ENCODE measurements around the gene ARFGAP3. TPM values are rescaled to one million over a fixed set of nuclear protein-coding genes. Genes with fewer than 3 reads are reported as not detected.

The ARFGAP3 gene
- polyA plus RNA-seq, 2 of the 4 experiments (the other 2 are of a cell fraction) = 19.1 to 39.0 TPM

DNA sequence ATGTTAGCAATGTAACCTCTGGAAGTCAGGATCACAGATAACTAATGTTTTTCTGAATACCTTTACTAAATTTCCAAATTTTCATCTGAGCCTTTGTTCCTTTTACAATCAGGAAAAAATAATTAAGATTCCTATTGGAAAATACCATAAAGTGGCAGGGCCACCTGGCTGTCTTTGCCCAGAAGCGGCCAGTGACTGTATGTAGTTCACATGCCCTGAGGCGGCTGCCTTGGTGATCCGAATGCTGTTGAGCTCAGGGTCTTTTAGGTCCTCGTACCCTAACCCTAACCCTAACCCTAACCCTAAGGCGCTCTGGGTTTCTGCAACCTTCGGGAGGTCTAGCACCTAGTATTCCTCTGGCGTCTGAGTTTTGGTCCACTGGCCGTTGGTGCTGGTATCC is 8.5 kb upstream of the ARFGAP3 start:
- DNase-seq (ENCODE audit: low read depth in 1 of 2, low spot score in 1 of 2) = no peak
- WGBS (ENCODE audit: missing lambda C conversion rate) = 90% methylated on average over 8 of the region's 8 CpGs
- peaks cover 14% of the 10 kb centered on the region; the same call in 1 of the 3 replicates for H3K4me1 ChIP-seq
- no peaks in the 10 kb centered on the region for H3K9me3 ChIP-seq
- FAIRE-seq = no peak
- TF ChIP-seq EHMT2 (IDR thresholded peaks at IDR 0.05; ENCODE audit: low read depth) (no peak), BHLHE40 (IDR thresholded peaks at IDR 0.05; ENCODE audit: low read depth, low read length) (no peak), POLR2AphosphoS2 (conservative IDR thresholded peaks at IDR 0.05; ENCODE audit: low read length) (no peak), SMC3 (IDR thresholded peaks at IDR 0.05) (no peak), HOXB13 (CRISPR knock-in tag; IDR thresholded peaks at IDR 0.05; ENCODE audit: low read depth) (no peak), RNF2 (IDR thresholded peaks at IDR 0.05; ENCODE audit: borderline replicate concordance, low read depth) (no peak), RCOR1 (IDR thresholded peaks at IDR 0.05; ENCODE audit: low read depth, low read length) (no peak), EP300 (IDR thresholded peaks at IDR 0.05) (no peak), MYC (IDR thresholded peaks at IDR 0.05; ENCODE audit: borderline replicate concordance, low read length) (no peak), RAD21 (conservative IDR thresholded peaks at IDR 0.05 in 1 of 2, IDR thresholded peaks at IDR 0.05 in 1 of 2) (no peak), RFX5 (IDR thresholded peaks at IDR 0.05) (no peak)
- TF ChIP-seq, protein P1, sequence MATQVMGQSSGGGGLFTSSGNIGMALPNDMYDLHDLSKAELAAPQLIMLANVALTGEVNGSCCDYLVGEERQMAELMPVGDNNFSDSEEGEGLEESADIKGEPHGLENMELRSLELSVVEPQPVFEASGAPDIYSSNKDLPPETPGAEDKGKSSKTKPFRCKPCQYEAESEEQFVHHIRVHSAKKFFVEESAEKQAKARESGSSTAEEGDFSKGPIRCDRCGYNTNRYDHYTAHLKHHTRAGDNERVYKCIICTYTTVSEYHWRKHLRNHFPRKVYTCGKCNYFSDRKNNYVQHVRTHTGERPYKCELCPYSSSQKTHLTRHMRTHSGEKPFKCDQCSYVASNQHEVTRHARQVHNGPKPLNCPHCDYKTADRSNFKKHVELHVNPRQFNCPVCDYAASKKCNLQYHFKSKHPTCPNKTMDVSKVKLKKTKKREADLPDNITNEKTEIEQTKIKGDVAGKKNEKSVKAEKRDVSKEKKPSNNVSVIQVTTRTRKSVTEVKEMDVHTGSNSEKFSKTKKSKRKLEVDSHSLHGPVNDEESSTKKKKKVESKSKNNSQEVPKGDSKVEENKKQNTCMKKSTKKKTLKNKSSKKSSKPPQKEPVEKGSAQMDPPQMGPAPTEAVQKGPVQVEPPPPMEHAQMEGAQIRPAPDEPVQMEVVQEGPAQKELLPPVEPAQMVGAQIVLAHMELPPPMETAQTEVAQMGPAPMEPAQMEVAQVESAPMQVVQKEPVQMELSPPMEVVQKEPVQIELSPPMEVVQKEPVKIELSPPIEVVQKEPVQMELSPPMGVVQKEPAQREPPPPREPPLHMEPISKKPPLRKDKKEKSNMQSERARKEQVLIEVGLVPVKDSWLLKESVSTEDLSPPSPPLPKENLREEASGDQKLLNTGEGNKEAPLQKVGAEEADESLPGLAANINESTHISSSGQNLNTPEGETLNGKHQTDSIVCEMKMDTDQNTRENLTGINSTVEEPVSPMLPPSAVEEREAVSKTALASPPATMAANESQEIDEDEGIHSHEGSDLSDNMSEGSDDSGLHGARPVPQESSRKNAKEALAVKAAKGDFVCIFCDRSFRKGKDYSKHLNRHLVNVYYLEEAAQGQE (IDR thresholded peaks at IDR 0.05) = no peak
- TF ChIP-seq, protein P2, sequence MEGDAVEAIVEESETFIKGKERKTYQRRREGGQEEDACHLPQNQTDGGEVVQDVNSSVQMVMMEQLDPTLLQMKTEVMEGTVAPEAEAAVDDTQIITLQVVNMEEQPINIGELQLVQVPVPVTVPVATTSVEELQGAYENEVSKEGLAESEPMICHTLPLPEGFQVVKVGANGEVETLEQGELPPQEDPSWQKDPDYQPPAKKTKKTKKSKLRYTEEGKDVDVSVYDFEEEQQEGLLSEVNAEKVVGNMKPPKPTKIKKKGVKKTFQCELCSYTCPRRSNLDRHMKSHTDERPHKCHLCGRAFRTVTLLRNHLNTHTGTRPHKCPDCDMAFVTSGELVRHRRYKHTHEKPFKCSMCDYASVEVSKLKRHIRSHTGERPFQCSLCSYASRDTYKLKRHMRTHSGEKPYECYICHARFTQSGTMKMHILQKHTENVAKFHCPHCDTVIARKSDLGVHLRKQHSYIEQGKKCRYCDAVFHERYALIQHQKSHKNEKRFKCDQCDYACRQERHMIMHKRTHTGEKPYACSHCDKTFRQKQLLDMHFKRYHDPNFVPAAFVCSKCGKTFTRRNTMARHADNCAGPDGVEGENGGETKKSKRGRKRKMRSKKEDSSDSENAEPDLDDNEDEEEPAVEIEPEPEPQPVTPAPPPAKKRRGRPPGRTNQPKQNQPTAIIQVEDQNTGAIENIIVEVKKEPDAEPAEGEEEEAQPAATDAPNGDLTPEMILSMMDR (IDR thresholded peaks at IDR 0.05) = no peak
- TF ChIP-seq, protein P3, sequence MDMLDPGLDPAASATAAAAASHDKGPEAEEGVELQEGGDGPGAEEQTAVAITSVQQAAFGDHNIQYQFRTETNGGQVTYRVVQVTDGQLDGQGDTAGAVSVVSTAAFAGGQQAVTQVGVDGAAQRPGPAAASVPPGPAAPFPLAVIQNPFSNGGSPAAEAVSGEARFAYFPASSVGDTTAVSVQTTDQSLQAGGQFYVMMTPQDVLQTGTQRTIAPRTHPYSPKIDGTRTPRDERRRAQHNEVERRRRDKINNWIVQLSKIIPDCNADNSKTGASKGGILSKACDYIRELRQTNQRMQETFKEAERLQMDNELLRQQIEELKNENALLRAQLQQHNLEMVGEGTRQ (IDR thresholded peaks at IDR 0.05) = no peak
- no peak for ATAC-seq
- ChIA-PET POLR2A (no interaction called here), CTCF (interaction anchor here (1.3 kb wide), 1 partner anchor 121 kb away, joined by 3 read pairs; no protein-coding TSS in a partner anchor)
- H3K27ac ChIP-seq = no peak overlapping the region
- H3K4me3 ChIP-seq = no peak overlapping the region
- no peak overlapping the region for H3K4me2 ChIP-seq

DNA sequence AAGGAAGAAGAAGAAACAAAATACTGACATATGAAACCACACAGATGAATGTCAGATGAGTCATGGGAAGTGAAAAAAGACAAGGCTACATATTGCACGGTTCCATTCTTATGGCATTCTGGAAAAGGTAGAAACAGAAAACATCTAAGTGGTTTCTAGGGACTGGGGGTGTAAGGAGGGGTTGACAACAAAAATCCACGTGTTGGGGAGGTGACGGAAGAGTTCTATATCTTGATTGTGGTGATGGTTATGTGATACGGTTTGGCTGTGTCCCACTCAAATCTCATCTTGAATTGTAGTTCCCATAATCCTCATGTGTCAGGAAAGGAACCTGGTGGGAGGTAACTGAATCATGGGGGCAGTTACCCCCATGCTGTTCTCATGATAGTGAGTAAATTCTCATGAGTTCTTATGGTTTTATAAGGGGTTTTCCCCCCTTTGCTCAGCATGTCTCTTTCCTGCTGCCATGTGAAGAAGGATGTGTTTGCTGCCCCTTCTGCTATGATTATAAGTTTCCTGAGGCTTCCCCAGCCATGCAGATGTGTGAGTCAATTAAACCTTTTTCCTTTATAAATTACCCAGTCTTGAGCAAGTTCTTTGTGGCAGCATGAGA is 6.4 kb upstream of the ARFGAP3 start:
- 58% methylated on average over 4 of the region's 4 CpGs for WGBS (ENCODE audit: missing lambda C conversion rate)
- CTCF ChIA-PET = no interaction called here

More for the DNA sequence above, 6.4 kb upstream of the ARFGAP3 start:
- no peak for TF ChIP-seq MYC (IDR thresholded peaks at IDR 0.05; ENCODE audit: borderline replicate concordance, low read length)
- no peak for TF ChIP-seq ZNF302 (CRISPR knock-in tag; IDR thresholded peaks at IDR 0.05)
- no peak for TF ChIP-seq HOXB13 (CRISPR knock-in tag; IDR thresholded peaks at IDR 0.05; ENCODE audit: low read depth)
- no peak for TF ChIP-seq NPAS2 (CRISPR knock-in tag; IDR thresholded peaks at IDR 0.05; ENCODE audit: borderline replicate concordance)
- TF ChIP-seq FOSB (CRISPR knock-in tag; IDR thresholded peaks at IDR 0.05) = no peak
- no peak for TF ChIP-seq FOSL2 (IDR thresholded peaks at IDR 0.05)
- TF ChIP-seq FOSL2 (CRISPR knock-in tag; IDR thresholded peaks at IDR 0.05) = peak; percentile 64
- no peak for TF ChIP-seq RNF2 (IDR thresholded peaks at IDR 0.05; ENCODE audit: borderline replicate concordance, low read depth)
- DNase-seq (ENCODE audit: low read depth in 1 of 2, low spot score in 1 of 2) (peak in 1 of 2 experiments; percentile 39), ATAC-seq (no peak), FAIRE-seq (no peak)
- Histone ChIP-seq H3K4me2 (no peak overlapping the region), H3K4me3 (no peak overlapping the region), H3K9me3 (no peaks in the 10 kb centered on the region), H3K4me1 (peaks cover 14% of the 10 kb centered on the region; the same call in 1 of the 3 replicates), H3K27ac (peak overlapping the region in 1 of 2 experiments; percentile 66; a peak in 3 of 6 replicates)
- POLR2A ChIA-PET = no interaction called here
